ENCODE measurements around the gene NAP1L1.

The NAP1L1 gene

DNA sequence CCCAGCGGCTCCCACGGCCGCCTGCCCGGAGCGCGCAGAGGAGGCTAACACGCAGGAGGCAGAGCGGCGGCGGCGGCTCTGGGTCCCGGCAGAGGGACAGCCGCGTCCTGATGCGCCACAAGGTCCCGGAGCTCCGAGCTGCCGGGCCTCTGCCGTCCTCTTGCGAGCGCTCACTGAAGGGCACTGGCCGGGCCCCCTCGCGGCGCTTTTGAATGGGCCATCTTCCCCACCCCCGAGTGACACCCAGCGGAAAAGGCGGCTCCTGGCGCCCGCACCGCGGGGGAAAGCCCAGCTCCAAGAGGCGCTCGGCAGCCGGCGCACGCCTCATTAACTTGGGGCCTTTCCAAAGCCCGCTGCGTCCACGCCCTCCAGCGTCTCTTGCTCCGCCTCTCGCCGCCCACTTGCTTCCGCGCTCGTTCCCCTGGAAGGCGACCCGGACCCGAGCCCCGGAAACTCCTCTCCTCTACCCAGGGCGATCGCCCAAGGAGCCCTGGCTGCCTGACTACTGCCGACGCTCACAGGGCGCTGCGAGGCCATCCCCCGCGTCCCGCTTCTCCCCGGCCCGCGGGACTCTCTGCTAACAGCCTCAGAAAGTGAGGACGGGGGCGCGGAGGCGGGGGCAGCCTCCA is 53.0 kb downstream of the NAP1L1 start, which contains the start of gene PHLDA1:
TSS of gene PHLDA1 (minus strand) at position 363 of the 629 bp plus-strand sequence.
- H2AFZ ChIP-seq (ENCODE audit: low read depth, low read length): peak within 1 kb of the TSS; percentile 95

DNA sequence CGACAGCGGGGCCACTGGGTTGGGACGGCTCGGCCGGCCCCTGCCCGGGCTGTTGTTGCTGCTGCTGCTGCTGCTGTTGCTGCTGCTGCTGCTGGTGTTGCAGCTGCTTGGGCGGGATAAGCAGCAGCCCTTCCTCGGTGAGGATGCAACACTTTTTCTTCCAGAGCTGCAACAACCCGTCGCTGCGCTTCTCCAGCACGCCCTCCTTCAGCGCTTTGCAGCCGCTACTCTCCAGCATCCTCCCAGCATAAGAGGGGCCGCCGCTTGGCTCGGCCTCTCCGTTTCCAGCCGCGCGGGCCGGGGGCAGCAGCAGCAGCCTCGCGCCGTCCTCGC is 53.4 kb downstream of the NAP1L1 start:
- peak overlapping the region; percentile 72 for H3K27ac ChIP-seq (ENCODE audit: low read length)
- peak overlapping the region; percentile 89 for H3K9ac ChIP-seq (ENCODE audit: low read depth, low read length)
- peak overlapping the region; percentile 71 to 74 for H3K4me3 ChIP-seq (ENCODE audit: low read depth in 1 of 2, low read length in 2 of 2)
- peaks cover 8% of the 10 kb centered on the region; the same call in 1 of the 2 replicates for H3K79me2 ChIP-seq (ENCODE audit: insufficient read depth, low read length)
- H3K36me3 ChIP-seq (ENCODE audit: insufficient read depth, low read length): no peaks in the 10 kb centered on the region; the same call in 1 of the 2 replicates
- ATAC-seq (ENCODE audit: insufficient read depth, low read depth) (peak; percentile 49), DNase-seq (peak; percentile 57)
- H3K4me1 ChIP-seq (ENCODE audit: insufficient read depth, low read length): peaks cover 39% of the 10 kb centered on the region
- H3K4me2 ChIP-seq (ENCODE audit: insufficient read depth, low read length): peak overlapping the region; percentile 95
- H4K20me1 ChIP-seq (ENCODE audit: insufficient read depth, low read length): no peaks in the 10 kb centered on the region
- H2AFZ ChIP-seq (ENCODE audit: low read depth, low read length): peak overlapping the region; percentile 95
- H3K27me3 ChIP-seq (ENCODE audit: insufficient read depth, low read length, poor library complexity): no peaks in the 10 kb centered on the region
- no peaks in the 10 kb centered on the region for H3K9me3 ChIP-seq (ENCODE audit: insufficient read depth, low read length, severe bottlenecking)
- TF ChIP-seq EZH2 (IDR thresholded peaks at IDR 0.05; ENCODE audit: borderline replicate concordance, low read depth, low read length, severe bottlenecking): no peak
- TF ChIP-seq, protein P1, sequence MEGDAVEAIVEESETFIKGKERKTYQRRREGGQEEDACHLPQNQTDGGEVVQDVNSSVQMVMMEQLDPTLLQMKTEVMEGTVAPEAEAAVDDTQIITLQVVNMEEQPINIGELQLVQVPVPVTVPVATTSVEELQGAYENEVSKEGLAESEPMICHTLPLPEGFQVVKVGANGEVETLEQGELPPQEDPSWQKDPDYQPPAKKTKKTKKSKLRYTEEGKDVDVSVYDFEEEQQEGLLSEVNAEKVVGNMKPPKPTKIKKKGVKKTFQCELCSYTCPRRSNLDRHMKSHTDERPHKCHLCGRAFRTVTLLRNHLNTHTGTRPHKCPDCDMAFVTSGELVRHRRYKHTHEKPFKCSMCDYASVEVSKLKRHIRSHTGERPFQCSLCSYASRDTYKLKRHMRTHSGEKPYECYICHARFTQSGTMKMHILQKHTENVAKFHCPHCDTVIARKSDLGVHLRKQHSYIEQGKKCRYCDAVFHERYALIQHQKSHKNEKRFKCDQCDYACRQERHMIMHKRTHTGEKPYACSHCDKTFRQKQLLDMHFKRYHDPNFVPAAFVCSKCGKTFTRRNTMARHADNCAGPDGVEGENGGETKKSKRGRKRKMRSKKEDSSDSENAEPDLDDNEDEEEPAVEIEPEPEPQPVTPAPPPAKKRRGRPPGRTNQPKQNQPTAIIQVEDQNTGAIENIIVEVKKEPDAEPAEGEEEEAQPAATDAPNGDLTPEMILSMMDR (IDR thresholded peaks at IDR 0.05; ENCODE audit: borderline replicate concordance, extremely low read depth, low read length, poor library complexity, severe bottlenecking): no peak

More for the DNA sequence above, 53.0 kb downstream of the NAP1L1 start, which contains the start of gene PHLDA1:
- Histone ChIP-seq H3K36me3 (ENCODE audit: insufficient read depth, low read length) (no peaks in the 10 kb centered on the region; the same call in 1 of the 2 replicates), H3K27ac (ENCODE audit: low read length) (peak within 1 kb of the TSS; percentile 82), H3K9me3 (ENCODE audit: insufficient read depth, low read length, severe bottlenecking) (no peaks in the 10 kb centered on the region), H4K20me1 (ENCODE audit: insufficient read depth, low read length) (no peaks in the 10 kb centered on the region), H3K4me2 (ENCODE audit: insufficient read depth, low read length) (peak within 1 kb of the TSS; percentile 95), H3K9ac (ENCODE audit: low read depth, low read length) (peak within 1 kb of the TSS; percentile 89), H3K27me3 (ENCODE audit: insufficient read depth, low read length, poor library complexity) (no peaks in the 10 kb centered on the region), H3K79me2 (ENCODE audit: insufficient read depth, low read length) (peaks cover 8% of the 10 kb centered on the region; the same call in 1 of the 2 replicates), H3K4me3 (ENCODE audit: low read depth in 1 of 2, low read length in 2 of 2) (peak within 1 kb of the TSS; percentile 71 to 74), H3K4me1 (ENCODE audit: insufficient read depth, low read length) (peaks cover 39% of the 10 kb centered on the region)
- TF ChIP-seq, protein P1 (IDR thresholded peaks at IDR 0.05; ENCODE audit: borderline replicate concordance, extremely low read depth, low read length, poor library complexity, severe bottlenecking): peak; percentile 62
- no peak for TF ChIP-seq EZH2 (IDR thresholded peaks at IDR 0.05; ENCODE audit: borderline replicate concordance, low read depth, low read length, severe bottlenecking)
- peak; percentile 85 for ATAC-seq (ENCODE audit: insufficient read depth, low read depth)
- peak; percentile 92 for DNase-seq

GRCh38 chr12:76030341-76031080 is 54.0 kb downstream of the NAP1L1 start:
- no peak for TF ChIP-seq EZH2 (IDR thresholded peaks at IDR 0.05; ENCODE audit: borderline replicate concordance, low read depth, low read length, severe bottlenecking)
- TF ChIP-seq, protein P1 (IDR thresholded peaks at IDR 0.05; ENCODE audit: borderline replicate concordance, extremely low read depth, low read length, poor library complexity, severe bottlenecking): no peak
- no peaks in the 10 kb centered on the region for H3K27me3 ChIP-seq (ENCODE audit: insufficient read depth, low read length, poor library complexity)
- H3K4me1 ChIP-seq (ENCODE audit: insufficient read depth, low read length): peaks cover 39% of the 10 kb centered on the region
- peak overlapping the region; percentile 95 for H3K4me2 ChIP-seq (ENCODE audit: insufficient read depth, low read length)
- peak overlapping the region; percentile 71 to 74 for H3K4me3 ChIP-seq (ENCODE audit: low read depth in 1 of 2, low read length in 2 of 2)
- peak; percentile 57 for DNase-seq
- ATAC-seq (ENCODE audit: insufficient read depth, low read depth): peak; percentile 23
- H4K20me1 ChIP-seq (ENCODE audit: insufficient read depth, low read length): no peaks in the 10 kb centered on the region
- H3K79me2 ChIP-seq (ENCODE audit: insufficient read depth, low read length): peaks cover 8% of the 10 kb centered on the region; the same call in 1 of the 2 replicates
- H2AFZ ChIP-seq (ENCODE audit: low read depth, low read length): peak overlapping the region; percentile 95
- H3K9ac ChIP-seq (ENCODE audit: low read depth, low read length): peak overlapping the region; percentile 89
- H3K36me3 ChIP-seq (ENCODE audit: insufficient read depth, low read length): no peaks in the 10 kb centered on the region; the same call in 1 of the 2 replicates
- peak overlapping the region; percentile 72 for H3K27ac ChIP-seq (ENCODE audit: low read length)
- no peaks in the 10 kb centered on the region for H3K9me3 ChIP-seq (ENCODE audit: insufficient read depth, low read length, severe bottlenecking)
